ENCODE results near the gene IFT80. TPM values are rescaled to one million over a fixed set of nuclear protein-coding genes. Genes with fewer than 3 reads are reported as not detected.

Gene IFT80
- total and polyA plus RNA-seq, 2 donors (not counting 1 experiment from before 2014, with no cell fraction given) = 38.4 to 75.0 TPM

DNA sequence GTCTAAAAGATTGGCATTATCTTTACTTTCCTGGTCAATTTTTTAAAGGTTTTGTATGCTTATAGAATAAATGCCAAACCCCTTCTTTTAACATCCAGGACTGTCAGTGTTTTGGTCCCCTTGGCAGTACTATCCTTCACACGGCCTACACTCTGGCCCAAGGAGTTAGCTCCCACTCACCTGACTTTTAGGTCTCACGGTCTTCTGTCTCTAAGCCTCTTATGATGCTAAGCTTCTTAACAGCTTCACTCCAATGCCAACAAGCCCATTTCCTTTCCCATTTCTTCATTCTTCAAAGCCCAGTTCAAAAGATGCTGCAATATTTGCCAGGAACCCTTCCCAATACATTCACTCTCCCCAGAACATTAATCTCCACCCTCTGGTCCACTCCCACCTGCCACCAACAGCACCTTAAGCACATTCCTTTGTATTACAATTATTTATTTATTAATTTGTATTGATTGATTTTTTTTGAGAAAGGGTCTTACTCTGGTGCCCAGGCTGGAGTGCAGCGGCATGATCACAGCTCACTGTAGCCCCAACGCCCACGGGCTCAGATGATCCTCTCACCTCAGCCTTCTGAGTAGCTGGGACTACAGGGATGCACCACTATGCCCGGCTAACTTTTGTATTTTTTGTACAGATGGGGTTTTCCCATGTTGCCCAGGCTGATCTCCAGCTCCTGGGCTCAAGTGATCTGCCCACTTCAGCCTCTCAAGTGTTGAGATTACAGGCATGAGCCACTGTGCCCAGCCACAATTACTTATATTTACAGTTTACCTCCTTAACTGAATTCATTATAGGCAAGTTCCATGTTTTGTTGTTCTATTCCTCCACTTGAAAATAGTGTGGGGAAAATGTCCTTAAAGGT lies 27.8 kb downstream of the IFT80 start:
- peaks cover 3% of the 10 kb centered on the region for H3K36me3 ChIP-seq (ENCODE audit: control insufficient read depth, insufficient read depth, low read length)
- no peaks in the 10 kb centered on the region for H4K20me1 ChIP-seq (ENCODE audit: control insufficient read depth, extremely low read depth, insufficient read depth, low read length)
- no peak overlapping the region for H3K27ac ChIP-seq (ENCODE audit: insufficient read depth, low read length)
- no peaks in the 10 kb centered on the region for H3K79me2 ChIP-seq (ENCODE audit: control insufficient read depth, insufficient read depth, low read length)
- H2AFZ ChIP-seq (ENCODE audit: low read length) = no peak overlapping the region
- DNase-seq (ENCODE audit: low read depth in 2 of 2) = no peak
- H3K4me3 ChIP-seq (replicated peaks in 1 of 4; ENCODE audit: control extremely low read depth in 1 of 4, insufficient read depth in 1 of 4, low read depth in 3 of 4, low read length in 4 of 4) = no peak overlapping the region
- H3K9ac ChIP-seq (ENCODE audit: insufficient read depth, low read length) = no peak overlapping the region
- H3K4me1 ChIP-seq (ENCODE audit: control insufficient read depth, extremely low read depth, insufficient read depth, low read length) = peaks cover 16% of the 10 kb centered on the region
- H3K9me3 ChIP-seq (ENCODE audit: control insufficient read depth, insufficient read depth, low read depth, low read length) = no peaks in the 10 kb centered on the region
- no peaks in the 10 kb centered on the region for H3K27me3 ChIP-seq (ENCODE audit: control insufficient read depth, insufficient read depth, low read length)
- H3K4me2 ChIP-seq (ENCODE audit: extremely low read depth, insufficient read depth, low read length) = no peak overlapping the region
- TF ChIP-seq EZH2 (IDR thresholded peaks at IDR 0.05; ENCODE audit: low read length, missing control alignments) = no peak
- TF ChIP-seq, protein P1, sequence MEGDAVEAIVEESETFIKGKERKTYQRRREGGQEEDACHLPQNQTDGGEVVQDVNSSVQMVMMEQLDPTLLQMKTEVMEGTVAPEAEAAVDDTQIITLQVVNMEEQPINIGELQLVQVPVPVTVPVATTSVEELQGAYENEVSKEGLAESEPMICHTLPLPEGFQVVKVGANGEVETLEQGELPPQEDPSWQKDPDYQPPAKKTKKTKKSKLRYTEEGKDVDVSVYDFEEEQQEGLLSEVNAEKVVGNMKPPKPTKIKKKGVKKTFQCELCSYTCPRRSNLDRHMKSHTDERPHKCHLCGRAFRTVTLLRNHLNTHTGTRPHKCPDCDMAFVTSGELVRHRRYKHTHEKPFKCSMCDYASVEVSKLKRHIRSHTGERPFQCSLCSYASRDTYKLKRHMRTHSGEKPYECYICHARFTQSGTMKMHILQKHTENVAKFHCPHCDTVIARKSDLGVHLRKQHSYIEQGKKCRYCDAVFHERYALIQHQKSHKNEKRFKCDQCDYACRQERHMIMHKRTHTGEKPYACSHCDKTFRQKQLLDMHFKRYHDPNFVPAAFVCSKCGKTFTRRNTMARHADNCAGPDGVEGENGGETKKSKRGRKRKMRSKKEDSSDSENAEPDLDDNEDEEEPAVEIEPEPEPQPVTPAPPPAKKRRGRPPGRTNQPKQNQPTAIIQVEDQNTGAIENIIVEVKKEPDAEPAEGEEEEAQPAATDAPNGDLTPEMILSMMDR (conservative IDR thresholded peaks at IDR 0.05 in 1 of 2, IDR thresholded peaks at IDR 0.05 in 1 of 2; ENCODE audit: low read depth in 1 of 2, low read length in 2 of 2) = no peak

DNA sequence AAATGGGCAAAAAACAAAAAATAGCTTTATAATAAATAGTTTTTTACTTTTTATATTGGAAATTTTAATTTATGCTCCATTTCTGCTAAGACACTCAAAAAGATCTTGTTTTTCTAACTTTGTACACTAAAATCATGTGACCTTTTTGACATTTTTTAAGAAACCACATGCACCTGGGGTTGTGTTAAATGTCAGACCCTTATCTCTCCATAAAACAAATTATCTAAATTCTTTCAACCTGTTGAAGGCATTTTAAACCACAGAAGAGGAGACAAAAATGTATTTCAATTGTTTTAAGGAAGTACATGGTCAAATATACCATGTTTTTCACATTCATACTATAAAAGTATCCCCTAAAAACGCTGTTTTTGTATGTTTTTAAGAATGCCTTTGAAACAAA lies 29.2 kb downstream of the IFT80 start:
- Histone ChIP-seq H3K4me3 (replicated peaks in 1 of 4; ENCODE audit: control extremely low read depth in 1 of 4, insufficient read depth in 1 of 4, low read depth in 3 of 4, low read length in 4 of 4) (no peak overlapping the region), H2AFZ (ENCODE audit: low read length) (no peak overlapping the region), H3K4me2 (ENCODE audit: extremely low read depth, insufficient read depth, low read length) (no peak overlapping the region), H3K27me3 (ENCODE audit: control insufficient read depth, insufficient read depth, low read length) (no peaks in the 10 kb centered on the region), H3K36me3 (ENCODE audit: control insufficient read depth, insufficient read depth, low read length) (no peaks in the 10 kb centered on the region), H3K27ac (ENCODE audit: insufficient read depth, low read length) (no peak overlapping the region), H3K4me1 (ENCODE audit: control insufficient read depth, extremely low read depth, insufficient read depth, low read length) (peaks cover 16% of the 10 kb centered on the region), H4K20me1 (ENCODE audit: control insufficient read depth, extremely low read depth, insufficient read depth, low read length) (no peaks in the 10 kb centered on the region), H3K9me3 (ENCODE audit: control insufficient read depth, insufficient read depth, low read depth, low read length) (no peaks in the 10 kb centered on the region), H3K9ac (ENCODE audit: insufficient read depth, low read length) (no peak overlapping the region), H3K79me2 (ENCODE audit: control insufficient read depth, insufficient read depth, low read length) (no peaks in the 10 kb centered on the region)
- TF ChIP-seq, protein P1 (conservative IDR thresholded peaks at IDR 0.05 in 1 of 2, IDR thresholded peaks at IDR 0.05 in 1 of 2; ENCODE audit: low read depth in 1 of 2, low read length in 2 of 2) = no peak
- TF ChIP-seq EZH2 (IDR thresholded peaks at IDR 0.05; ENCODE audit: low read length, missing control alignments) = no peak
- DNase-seq (ENCODE audit: low read depth in 2 of 2) = peak in 1 of 2 donors; percentile 26

DNA sequence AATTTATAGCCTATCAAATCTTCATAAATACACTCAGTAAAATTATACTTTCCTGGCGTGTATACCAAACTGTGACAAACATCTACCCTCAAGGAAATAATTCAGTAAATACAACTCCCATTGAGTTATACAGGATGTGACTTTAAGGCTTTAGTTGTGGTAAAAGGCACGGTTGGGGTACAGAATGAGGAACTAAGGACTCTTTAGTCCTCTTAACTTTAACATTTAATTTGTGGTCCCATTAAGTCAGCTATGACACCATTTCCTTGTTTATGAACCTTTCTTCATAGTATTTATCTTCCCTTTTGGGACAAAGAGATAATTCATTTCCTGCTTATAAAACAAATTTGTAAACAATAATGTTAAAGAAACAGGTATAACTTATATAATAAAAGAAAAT lies 30.2 kb downstream of the IFT80 start:
- H3K36me3 ChIP-seq (ENCODE audit: control insufficient read depth, insufficient read depth, low read length) = no peaks in the 10 kb centered on the region
- peaks cover 9% of the 10 kb centered on the region for H3K4me1 ChIP-seq (ENCODE audit: control insufficient read depth, extremely low read depth, insufficient read depth, low read length)
- H3K9me3 ChIP-seq (ENCODE audit: control insufficient read depth, insufficient read depth, low read depth, low read length) = no peaks in the 10 kb centered on the region
- no peaks in the 10 kb centered on the region for H3K79me2 ChIP-seq (ENCODE audit: control insufficient read depth, insufficient read depth, low read length)
- no peaks in the 10 kb centered on the region for H3K27me3 ChIP-seq (ENCODE audit: control insufficient read depth, insufficient read depth, low read length)
- H3K9ac ChIP-seq (ENCODE audit: insufficient read depth, low read length) = no peak overlapping the region
- H3K4me3 ChIP-seq (replicated peaks in 1 of 4; ENCODE audit: control extremely low read depth in 1 of 4, insufficient read depth in 1 of 4, low read depth in 3 of 4, low read length in 4 of 4) = no peak overlapping the region
- H2AFZ ChIP-seq (ENCODE audit: low read length) = no peak overlapping the region
- H3K4me2 ChIP-seq (ENCODE audit: extremely low read depth, insufficient read depth, low read length) = no peak overlapping the region
- DNase-seq (ENCODE audit: low read depth in 2 of 2) = no peak
- no peaks in the 10 kb centered on the region for H4K20me1 ChIP-seq (ENCODE audit: control insufficient read depth, extremely low read depth, insufficient read depth, low read length)
- TF ChIP-seq, protein P1 (conservative IDR thresholded peaks at IDR 0.05 in 1 of 2, IDR thresholded peaks at IDR 0.05 in 1 of 2; ENCODE audit: low read depth in 1 of 2, low read length in 2 of 2) = no peak
- no peak for TF ChIP-seq EZH2 (IDR thresholded peaks at IDR 0.05; ENCODE audit: low read length, missing control alignments)
- H3K27ac ChIP-seq (ENCODE audit: insufficient read depth, low read length) = no peak overlapping the region

Measured in fibroblast of lung (primary cell).